GM21390 (cell line): ENCODE results near the gene ZGPAT.

Experiments
- ATAC-seq: cut with Tn5 transposase; IDR thresholded peaks from one replicate; pipeline ENCODE4 v1.9.1; 2021; ENCODE audit not compliant: unreplicated experiment

ZGPAT gene

GRCh38 chr20:63742381-63743024 lies 34.7 kb downstream of the ZGPAT start:
- no peak for ATAC-seq

- ATAC-seq: no peak
Measured at GRCh38 chr20:63743210-63743970, 35.6 kb downstream of the ZGPAT start.

- ATAC-seq: no peak
Measured at GRCh38 chr20:63744158-63744557, 36.3 kb downstream of the ZGPAT start.

GRCh38 chr20:63744574-63745423 lies 37.0 kb downstream of the ZGPAT start:
- ATAC-seq: no peak

GRCh38 chr20:63745424-63745805 lies 37.6 kb downstream of the ZGPAT start:
- no peak for ATAC-seq

GRCh38 chr20:63745961-63746731 lies 38.3 kb downstream of the ZGPAT start:
- ATAC-seq: no peak

GRCh38 chr20:63746751-63747315 lies 39.0 kb downstream of the ZGPAT start:
- ATAC-seq: no peak

- ATAC-seq: no peak
Measured at GRCh38 chr20:63747622-63748069, 39.8 kb downstream of the ZGPAT start.

GRCh38 chr20:63748070-63748933 lies 40.5 kb downstream of the ZGPAT start:
- no peak for ATAC-seq

- ATAC-seq: no peak
Measured at GRCh38 chr20:63748934-63749270, 41.1 kb downstream of the ZGPAT start.

GRCh38 chr20:63749597-63750508 lies 42.0 kb downstream of the ZGPAT start:
- ATAC-seq: no peak

- ATAC-seq: no peak
Measured at GRCh38 chr20:63750807-63751470, 43.1 kb downstream of the ZGPAT start.

GRCh38 chr20:63751471-63752271 lies 43.8 kb downstream of the ZGPAT start:
- ATAC-seq: no peak

- ATAC-seq: no peak
Measured at GRCh38 chr20:63752411-63753101, 44.7 kb downstream of the ZGPAT start.

- no peak for ATAC-seq
Measured at GRCh38 chr20:63753381-63753780, 45.5 kb downstream of the ZGPAT start.

GRCh38 chr20:63754008-63754407 lies 46.2 kb downstream of the ZGPAT start:
- ATAC-seq: no peak
